Vagina (tissue), 2 donors: ENCODE measurements around the gene LEFTY1. TPM values are rescaled to one million over a fixed set of nuclear protein-coding genes. Genes with fewer than 3 reads are reported as not detected.

Source experiments
- DNase-seq, 2 donors: peaks; one replicate each; pipeline ENCODE4 v3.0.0-alpha.2; 2017; ENCODE audit errors: extremely low spot score in 2 of 2
- H3K27ac ChIP-seq: fragments of 200-600 bp; sonication (generic); one replicate; pipeline ENCODE4 v1.5.1; 2019
- H3K27me3 ChIP-seq: fragments of 200-600 bp; sonication (generic); one replicate; pipeline ENCODE4 v1.5.1; 2019
- H3K36me3 ChIP-seq, 2 donors: fragments of 200-600 bp; sonication (generic); one replicate each; pipeline ENCODE4 v1.5.1; 2017 to 2019
- H3K4me1 ChIP-seq: fragments of 200-600 bp; sonication (generic); one replicate; pipeline ENCODE4 v1.5.1; 2019
- H3K4me3 ChIP-seq, 2 donors: fragments of 200-600 bp; sonication (generic); 1 replicate in 1 of 2; 2 replicates in 1 of 2; pipeline ENCODE4 v1.5.1; 2016 to 2019
- H3K9me3 ChIP-seq: fragments of 200-600 bp; sonication (generic); one replicate; pipeline ENCODE4 v1.5.1; 2019
- POLR2A ChIP-seq, 2 donors: fragments of 450-650 bp; IDR thresholded peaks; one replicate each; pipeline ENCODE4 v1.6.1; 2017; ENCODE audit warnings: antibody characterized with exemption in 2 of 2, mild to moderate bottlenecking in 2 of 2, moderate library complexity in 2 of 2
- POLR2AphosphoS5 ChIP-seq, 2 donors: sonication (generic); formaldehyde crosslinking; IDR thresholded peaks; one replicate each; pipeline ENCODE4 v1.9.0; 2017; ENCODE audit warnings: antibody characterized with exemption in 2 of 2, mild to moderate bottlenecking in 2 of 2, low read depth in 1 of 2; ENCODE audit not compliant: insufficient read depth in 1 of 2
- intact Hi-C: fragments of 100-400 bp; cut with DNase I; formaldehyde crosslinking; loops from one replicate; pipeline ENCODE4 v1.15.1; 2023
- total RNA-seq: library from RNA; depleted of rRNA; stranded (reverse); fragments of >200 nt; gene quantifications from one replicate; pipeline ENCODE4 v1.2.3, GENCODE V29; 2016
- TF ChIP-seq, protein P1 (sequence below), 3 experiments: fragments of 450-650 bp in 2 of 3; fragments of 200-600 bp in 1 of 3; sonication (generic) in 1 of 3; IDR thresholded peaks; one replicate each; pipeline ENCODE4 v1.5.1; 2017 to 2019; ENCODE audit warnings: antibody characterized with exemption in 3 of 3, mild to moderate bottlenecking in 2 of 3, moderate library complexity in 2 of 3

LEFTY1 gene
- total RNA-seq, 1 donor from 2014 or later, result not detected

DNA sequence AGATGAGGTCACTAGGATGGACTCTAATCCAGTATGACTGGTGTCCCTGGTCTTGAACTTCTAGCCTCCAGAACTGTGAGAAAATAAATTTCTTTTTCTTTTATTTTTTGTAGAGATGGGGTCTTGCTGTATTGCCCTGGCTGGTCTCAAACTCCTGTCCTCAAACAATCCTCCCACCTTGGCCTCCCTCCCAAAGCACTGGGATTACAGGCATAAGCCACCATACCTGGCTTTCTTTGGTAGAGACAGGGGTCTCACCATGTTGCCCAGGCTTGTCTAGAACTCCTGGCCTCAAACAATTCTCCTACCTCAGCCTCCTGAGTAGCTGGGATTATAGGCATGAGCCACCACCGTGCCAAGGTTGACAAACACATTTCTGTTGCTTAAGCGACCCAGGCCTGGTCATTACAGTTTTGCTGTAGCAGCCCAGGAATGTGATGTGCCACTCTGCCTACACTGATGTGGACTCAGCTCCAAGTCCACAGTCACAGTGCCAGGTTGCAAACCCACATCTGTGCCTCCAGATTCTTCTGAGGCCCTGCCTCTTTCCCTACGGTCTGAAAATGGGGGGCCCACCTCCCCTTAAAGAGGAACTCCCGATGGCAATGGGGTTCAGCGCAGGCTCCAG lies 19.2 kb upstream of the LEFTY1 start:
- TF ChIP-seq, protein P1, sequence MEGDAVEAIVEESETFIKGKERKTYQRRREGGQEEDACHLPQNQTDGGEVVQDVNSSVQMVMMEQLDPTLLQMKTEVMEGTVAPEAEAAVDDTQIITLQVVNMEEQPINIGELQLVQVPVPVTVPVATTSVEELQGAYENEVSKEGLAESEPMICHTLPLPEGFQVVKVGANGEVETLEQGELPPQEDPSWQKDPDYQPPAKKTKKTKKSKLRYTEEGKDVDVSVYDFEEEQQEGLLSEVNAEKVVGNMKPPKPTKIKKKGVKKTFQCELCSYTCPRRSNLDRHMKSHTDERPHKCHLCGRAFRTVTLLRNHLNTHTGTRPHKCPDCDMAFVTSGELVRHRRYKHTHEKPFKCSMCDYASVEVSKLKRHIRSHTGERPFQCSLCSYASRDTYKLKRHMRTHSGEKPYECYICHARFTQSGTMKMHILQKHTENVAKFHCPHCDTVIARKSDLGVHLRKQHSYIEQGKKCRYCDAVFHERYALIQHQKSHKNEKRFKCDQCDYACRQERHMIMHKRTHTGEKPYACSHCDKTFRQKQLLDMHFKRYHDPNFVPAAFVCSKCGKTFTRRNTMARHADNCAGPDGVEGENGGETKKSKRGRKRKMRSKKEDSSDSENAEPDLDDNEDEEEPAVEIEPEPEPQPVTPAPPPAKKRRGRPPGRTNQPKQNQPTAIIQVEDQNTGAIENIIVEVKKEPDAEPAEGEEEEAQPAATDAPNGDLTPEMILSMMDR (IDR thresholded peaks at IDR 0.05), result no peak
- TF ChIP-seq POLR2AphosphoS5 (IDR thresholded peaks at IDR 0.05; ENCODE audit: insufficient read depth in 1 of 2, low read depth in 1 of 2), result no peak
- no peak for TF ChIP-seq POLR2A (IDR thresholded peaks at IDR 0.05)
- Histone ChIP-seq H3K27me3 (no peaks in the 10 kb centered on the region), H3K9me3 (no peaks in the 10 kb centered on the region), H3K4me1 (no peaks in the 10 kb centered on the region), H3K4me3 (no peak overlapping the region), H3K36me3 (peaks cover 0 to 5% of the 10 kb centered on the region in 2 donors), H3K27ac (no peak overlapping the region)
- intact Hi-C loops, result no loop called here
- no peak for DNase-seq

DNA sequence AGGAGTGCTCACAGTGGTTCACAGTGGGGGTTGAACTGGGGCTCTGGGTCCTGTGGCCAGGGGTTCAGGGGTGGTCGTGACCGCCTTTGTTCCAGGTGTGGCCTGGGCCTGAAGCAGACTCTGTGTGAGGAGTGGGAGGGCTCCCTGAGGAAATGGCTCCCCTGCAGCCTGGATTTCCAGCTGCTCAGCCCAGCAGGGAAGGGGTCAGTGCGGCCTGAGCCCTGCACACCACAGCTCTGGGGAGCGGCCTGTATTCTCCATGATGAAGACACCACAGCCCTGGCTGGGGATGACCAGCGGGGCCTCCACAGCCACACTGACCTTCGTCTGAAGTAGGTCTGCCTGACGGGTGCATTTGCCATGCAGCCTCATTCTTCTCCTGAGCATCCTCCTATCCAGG lies 18.4 kb upstream of the LEFTY1 start:
- TF ChIP-seq POLR2AphosphoS5 (IDR thresholded peaks at IDR 0.05; ENCODE audit: insufficient read depth in 1 of 2, low read depth in 1 of 2) (no peak), POLR2A (IDR thresholded peaks at IDR 0.05) (no peak)
- TF ChIP-seq, protein P1 (IDR thresholded peaks at IDR 0.05), result no peak
- no peak overlapping the region for H3K27ac ChIP-seq
- no peak for DNase-seq
- no peaks in the 10 kb centered on the region for H3K4me1 ChIP-seq
- no peaks in the 10 kb centered on the region for H3K36me3 ChIP-seq
- H3K9me3 ChIP-seq, result no peaks in the 10 kb centered on the region
- intact Hi-C loops, result no loop called here
- H3K27me3 ChIP-seq, result no peaks in the 10 kb centered on the region
- H3K4me3 ChIP-seq, result no peak overlapping the region

DNA sequence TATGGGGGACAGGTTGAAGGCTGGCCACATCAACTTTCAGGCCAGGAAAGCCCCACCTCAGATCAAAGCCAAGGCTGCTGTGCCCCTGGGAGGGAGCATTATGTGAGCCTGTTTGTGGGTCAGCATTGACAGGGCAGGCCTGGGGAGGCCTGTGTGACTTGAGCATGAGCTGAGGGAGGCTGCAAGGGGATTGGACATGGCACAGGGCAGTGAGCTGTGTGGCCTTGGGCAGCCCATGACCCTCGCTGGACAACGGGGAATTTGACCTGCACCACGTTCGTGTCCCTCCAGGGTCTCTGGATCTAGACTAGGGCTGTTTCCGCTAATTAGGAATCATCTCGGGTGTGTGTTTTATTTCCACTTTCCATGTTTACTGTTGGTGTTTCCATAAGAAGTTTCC lies 17.5 kb upstream of the LEFTY1 start:
- TF ChIP-seq POLR2A (IDR thresholded peaks at IDR 0.05) (no peak), POLR2AphosphoS5 (IDR thresholded peaks at IDR 0.05; ENCODE audit: insufficient read depth in 1 of 2, low read depth in 1 of 2) (no peak)
- TF ChIP-seq, protein P1 (IDR thresholded peaks at IDR 0.05), result no peak
- H3K4me1 ChIP-seq, result no peaks in the 10 kb centered on the region
- intact Hi-C loops, result no loop called here
- no peak overlapping the region for H3K4me3 ChIP-seq
- no peaks in the 10 kb centered on the region for H3K36me3 ChIP-seq
- H3K27ac ChIP-seq, result no peak overlapping the region
- no peak for DNase-seq
- no peaks in the 10 kb centered on the region for H3K27me3 ChIP-seq
- no peaks in the 10 kb centered on the region for H3K9me3 ChIP-seq

DNA sequence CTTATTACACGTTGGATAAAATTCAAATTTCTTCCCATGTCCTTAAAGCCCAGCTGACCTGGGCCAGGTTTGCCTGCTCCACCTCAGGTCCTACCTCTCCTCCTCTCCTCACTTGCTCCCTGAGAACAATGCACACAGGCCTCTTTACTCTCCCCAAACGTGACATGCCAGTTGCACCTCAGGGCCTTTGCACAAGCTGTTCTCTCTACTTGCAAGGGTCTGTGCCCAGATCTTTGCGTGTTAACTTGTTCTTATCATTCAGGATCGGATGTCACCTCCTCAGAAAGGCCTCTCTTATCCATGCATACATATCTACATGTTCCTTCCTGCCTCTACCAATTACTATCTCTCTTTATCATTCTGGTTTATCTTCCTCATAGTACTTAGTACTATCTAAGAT lies 14.7 kb upstream of the LEFTY1 start:
- no peaks in the 10 kb centered on the region for H3K4me1 ChIP-seq
- DNase-seq, result no peak
- H3K9me3 ChIP-seq, result no peaks in the 10 kb centered on the region
- H3K27me3 ChIP-seq, result no peaks in the 10 kb centered on the region
- no peak overlapping the region for H3K27ac ChIP-seq
- H3K36me3 ChIP-seq, result no peaks in the 10 kb centered on the region
- H3K4me3 ChIP-seq, result no peak overlapping the region
- TF ChIP-seq POLR2A (IDR thresholded peaks at IDR 0.05) (no peak), POLR2AphosphoS5 (IDR thresholded peaks at IDR 0.05; ENCODE audit: insufficient read depth in 1 of 2, low read depth in 1 of 2) (no peak)
- TF ChIP-seq, protein P1 (IDR thresholded peaks at IDR 0.05), result no peak
- intact Hi-C loops, result no loop called here

DNA sequence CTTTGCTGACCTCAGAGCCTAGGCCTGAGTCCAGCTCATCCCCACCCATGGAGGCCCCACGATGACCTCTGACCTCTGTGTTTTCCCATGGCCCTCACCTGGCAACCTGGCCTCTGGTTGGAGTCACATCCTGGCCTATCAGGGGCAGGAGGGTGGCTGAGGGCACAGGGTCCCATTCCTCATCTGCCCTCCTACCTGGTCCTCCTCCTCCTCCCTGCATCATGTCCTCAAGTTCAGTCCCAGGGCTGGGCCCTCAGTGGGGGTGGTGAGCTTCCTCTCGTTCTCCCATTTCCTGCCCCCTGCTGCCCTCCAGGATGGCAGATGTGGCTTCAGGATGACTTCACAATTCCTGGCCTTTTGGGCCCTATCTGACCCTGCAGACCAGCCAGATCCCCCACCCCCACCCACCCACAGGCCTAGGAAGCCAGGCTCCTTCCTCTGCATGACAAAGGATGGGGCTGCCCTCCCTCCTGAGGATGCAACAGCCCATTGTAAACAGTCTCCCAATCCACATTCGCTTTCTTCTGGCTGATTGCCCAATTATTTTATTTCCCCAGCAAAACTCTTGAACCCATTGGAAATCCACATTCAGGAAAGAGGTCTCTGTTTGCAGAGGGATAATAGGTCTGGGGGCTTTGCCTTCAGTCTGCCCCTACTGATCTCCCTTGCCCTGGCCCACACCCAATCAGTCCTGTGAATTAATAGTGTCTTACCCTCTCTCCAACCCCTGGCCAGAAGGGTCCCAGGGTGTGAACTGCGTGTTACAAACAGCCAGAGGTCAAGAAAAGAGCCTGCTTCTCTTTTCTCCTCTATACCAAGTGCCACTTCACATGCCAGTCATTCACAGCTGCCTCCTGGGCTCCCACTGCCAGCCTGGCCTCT lies 10.3 kb upstream of the LEFTY1 start:
- intact Hi-C loops, result no loop called here
- H3K36me3 ChIP-seq, result no peaks in the 10 kb centered on the region
- H3K27me3 ChIP-seq, result no peaks in the 10 kb centered on the region
- DNase-seq, result no peak
- no peak overlapping the region for H3K4me3 ChIP-seq
- H3K9me3 ChIP-seq, result no peaks in the 10 kb centered on the region
- no peaks in the 10 kb centered on the region for H3K4me1 ChIP-seq
- TF ChIP-seq POLR2A (IDR thresholded peaks at IDR 0.05), result no peak
- TF ChIP-seq, protein P1 (IDR thresholded peaks at IDR 0.05), result no peak
- no peak for TF ChIP-seq POLR2AphosphoS5 (IDR thresholded peaks at IDR 0.05; ENCODE audit: insufficient read depth in 1 of 2, low read depth in 1 of 2)
- H3K27ac ChIP-seq, result no peak overlapping the region
